Spleen (tissue), 7 donors: ENCODE data around the gene ANKS3.

Experiments used
- CTCF ChIP-seq, 11 experiments: fragments of 200-600 bp in 7 of 11; fragments of 450-650 bp in 4 of 11; sonication (generic) in 4 of 11; IDR thresholded peaks in 8 of 11; conservative IDR thresholded peaks in 3 of 11; 1 replicate in 7 of 11; 2 replicates in 4 of 11; pipeline versions ENCODE4 v1.4.0 to v1.8.0; 2016 to 2021; ENCODE audit warnings: antibody characterized with exemption in 11 of 11, inconsistent platforms in 4 of 11, mild to moderate bottlenecking in 1 of 11
- POLR2A ChIP-seq, 3 donors: fragments of 450-650 bp; IDR thresholded peaks; one replicate each; pipeline ENCODE4 v1.5.1; 2017; ENCODE audit warnings: antibody characterized with exemption in 3 of 3, mild to moderate bottlenecking in 1 of 3
- donor health status: DM: no; HTN: no; CAD: no; lungs with moderate emphysema.
- donor health status: DM: no; HTN: no; CAD: no.
- donor health status: DM: no; HTN: no; CAD: no.

GRCh38 chr16:4745274-4745569 lies 11.2 kb upstream of the ANKS3 start:
- TF ChIP-seq CTCF (IDR thresholded peaks at IDR 0.05 in 8 of 11, conservative IDR thresholded peaks at IDR 0.05 in 3 of 11), result no peak
- TF ChIP-seq POLR2A (IDR thresholded peaks at IDR 0.05), result no peak
